IMR-90 (cell line): ENCODE data around the gene CCNE1. TPM values are rescaled to one million over a fixed set of nuclear protein-coding genes. Genes with fewer than 3 reads are reported as not detected.

Experiments used
- ATAC-seq: fragments of 200-7000 bp; cut with Tn5 transposase; 2 replicates; pipeline ENCODE4 v1.9.1; 2020; ENCODE audit warnings: low read depth, mild to moderate bottlenecking, moderate library complexity
- BruUV-seq: library from RNA; stranded (reverse); fragments of 400-500 nt; replicated peaks from 2 replicates; lab custom pipeline; 2021; lab: Mats Ljungman, UMichigan
- CTCF ChIA-PET: fragments of 300-600 bp; formaldehyde crosslinking; extraction: SDS; loops from one replicate; lab custom pipeline; 2021; ENCODE audit warnings: antibody characterized with exemption; lab: Yijun Ruan, JAX
- POLR2A ChIA-PET: fragments of 300-600 bp; sonication (Branson Sonifier 250); formaldehyde crosslinking; loops from one replicate; lab custom pipeline; 2022; ENCODE audit warnings: antibody characterized with exemption; ENCODE audit not compliant: unreplicated experiment; lab: Charles Lee
- DNase-seq: peaks from one replicate; pipeline ENCODE4 v3.0.0; 2013
- H2AFZ ChIP-seq: replicated peaks from 2 replicates; pipeline ENCODE3; 2013; ENCODE audit warnings: low read length, mild to moderate bottlenecking; ENCODE audit not compliant: poor library complexity
- H2AK5ac ChIP-seq: 2 replicates; pipeline ENCODE4 v1.6.1; 2013; ENCODE audit warnings: low read depth, low read length, inconsistent platforms
- H2AK9ac ChIP-seq: replicated peaks from 2 replicates; pipeline ENCODE3; 2013; ENCODE audit warnings: mild to moderate bottlenecking, low read depth, low read length, moderate library complexity; ENCODE audit not compliant: poor library complexity
- H2BK120ac ChIP-seq: 2 replicates; pipeline ENCODE4 v1.6.1; 2013; ENCODE audit warnings: low read depth, low read length, inconsistent platforms
- H2BK15ac ChIP-seq: 3 replicates; pipeline ENCODE4 v1.6.1; 2013; ENCODE audit warnings: low read depth, low read length, inconsistent platforms
- H2BK20ac ChIP-seq: 2 replicates; pipeline ENCODE4 v1.6.1; 2013; ENCODE audit warnings: low read depth, mild to moderate bottlenecking, inconsistent platforms, low read length, moderate library complexity
- H2BK5ac ChIP-seq: 2 replicates; pipeline ENCODE4 v1.6.1; 2013; ENCODE audit warnings: mild to moderate bottlenecking, low read depth, low read length, inconsistent platforms; ENCODE audit not compliant: poor library complexity, severe bottlenecking
- H3K14ac ChIP-seq: replicated peaks from 2 replicates; pipeline ENCODE4 v1.6.1; 2013; ENCODE audit warnings: low read depth, low read length, inconsistent platforms
- H3K18ac ChIP-seq: 2 replicates; pipeline ENCODE4 v1.6.1; 2013; ENCODE audit warnings: low read depth, low read length, control low read depth
- H3K23ac ChIP-seq: 2 replicates; pipeline ENCODE4 v1.6.1; 2013; ENCODE audit warnings: low read depth, low read length, inconsistent platforms
- H3K27ac ChIP-seq: 2 replicates; pipeline ENCODE4 v1.5.1; 2013; ENCODE audit warnings: mild to moderate bottlenecking, control low read depth, low read length; ENCODE audit not compliant: insufficient read depth
- H3K27me3 ChIP-seq: 2 replicates; pipeline ENCODE4 v1.6.1; 2013; ENCODE audit warnings: low read length; ENCODE audit not compliant: control insufficient read depth, insufficient read depth
- H3K36me3 ChIP-seq: 2 replicates; pipeline ENCODE4 v1.6.1; 2013; ENCODE audit warnings: low read length, mixed read lengths; ENCODE audit not compliant: control insufficient read depth, insufficient read depth
- H3K4ac ChIP-seq: 2 replicates; pipeline ENCODE4 v1.6.1; 2013; ENCODE audit warnings: low read depth, low read length, inconsistent platforms
- H3K4me1 ChIP-seq: 2 replicates; pipeline ENCODE4 v1.6.1; 2013; ENCODE audit warnings: low read length, mixed read lengths; ENCODE audit not compliant: control insufficient read depth, insufficient read depth
- H3K4me2 ChIP-seq: 2 replicates; pipeline ENCODE4 v1.6.1; 2013; ENCODE audit warnings: low read depth, mild to moderate bottlenecking, control low read depth, low read length, moderate library complexity
- H3K4me3 ChIP-seq: 2 replicates; pipeline ENCODE4 v1.5.1; 2013; ENCODE audit warnings: low read depth, mild to moderate bottlenecking, control low read depth, low read length, moderate library complexity; ENCODE audit not compliant: insufficient read depth
- H3K56ac ChIP-seq: 2 replicates; pipeline ENCODE4 v1.6.1; 2013; ENCODE audit warnings: low read length, inconsistent platforms; ENCODE audit not compliant: insufficient read depth; ENCODE audit errors: extremely low read depth
- H3K79me1 ChIP-seq, 2 experiments: 2 replicates each; pipeline ENCODE4 v1.6.1; 2013; ENCODE audit warnings: low read length in 2 of 2, inconsistent platforms in 1 of 2, low read depth in 1 of 2
- H3K9ac ChIP-seq: 2 replicates; pipeline ENCODE4 v1.6.1; 2013; ENCODE audit warnings: low read depth, low read length, control low read depth
- H3K9me1 ChIP-seq: 2 replicates; pipeline ENCODE4 v1.6.1; 2013; ENCODE audit warnings: low read length, inconsistent platforms; ENCODE audit not compliant: insufficient read depth
- H3K9me3 ChIP-seq: 2 replicates; pipeline ENCODE4 v1.6.1; 2013; ENCODE audit warnings: low read length; ENCODE audit not compliant: control insufficient read depth, insufficient read depth
- H4K20me1 ChIP-seq: 2 replicates; pipeline ENCODE4 v1.6.1; 2013; ENCODE audit warnings: low read length, inconsistent platforms; ENCODE audit not compliant: insufficient read depth
- H4K5ac ChIP-seq: 2 replicates; pipeline ENCODE4 v1.6.1; 2013; ENCODE audit warnings: mild to moderate bottlenecking, low read depth, low read length, control low read depth
- H4K8ac ChIP-seq, 2 experiments: 2 replicates each; pipeline ENCODE4 v1.6.1; 2013; ENCODE audit warnings: low read depth in 2 of 2, low read length in 2 of 2, control low read depth in 1 of 2, inconsistent platforms in 1 of 2
- H4K91ac ChIP-seq: 2 replicates; pipeline ENCODE4 v1.6.1; 2013; ENCODE audit warnings: low read depth, low read length, inconsistent platforms; ENCODE audit not compliant: insufficient read depth
- BHLHE40 ChIP-seq: fragments of 150-350 bp; IDR thresholded peaks from 2 replicates; pipeline ENCODE4 v1.6.1; 2016; ENCODE audit warnings: mild to moderate bottlenecking, low read depth, low read length
- CHD1 ChIP-seq: IDR thresholded peaks from 2 replicates; pipeline ENCODE4 v1.6.1; 2012; ENCODE audit warnings: low read depth, low read length, improper control_type of control experiment
- ELK1 ChIP-seq: fragments of 150-350 bp; IDR thresholded peaks from 2 replicates; pipeline ENCODE4 v1.6.1; 2016; ENCODE audit warnings: low read depth, mild to moderate bottlenecking, low read length, moderate library complexity, borderline replicate concordance
- MAZ ChIP-seq: IDR thresholded peaks from 2 replicates; pipeline ENCODE4 v1.6.1; 2012; ENCODE audit warnings: low read depth, mild to moderate bottlenecking, low read length, improper control_type of control experiment, moderate library complexity, borderline replicate concordance
- NFE2L2 ChIP-seq: fragments of 150-350 bp; IDR thresholded peaks from 2 replicates; pipeline ENCODE4 v1.6.1; 2016; ENCODE audit warnings: low read depth, mild to moderate bottlenecking, low read length
- RFX5 ChIP-seq: IDR thresholded peaks from 2 replicates; pipeline ENCODE4 v1.8.0; 2012; ENCODE audit warnings: low read depth, mild to moderate bottlenecking, low read length, moderate library complexity
- SMC3 ChIP-seq: fragments of 150-350 bp; IDR thresholded peaks from 2 replicates; pipeline ENCODE4 v1.6.1; 2016; ENCODE audit warnings: low read depth, mild to moderate bottlenecking, antibody characterized with exemption, low read length, moderate library complexity
- WGBS, 2 experiments: methylation state at CpG; one replicate each; pipeline versions ENCODE4 v1.1.5 to v1.1.7; 2013; ENCODE audit warnings: missing lambda C conversion rate in 2 of 2; ENCODE audit not compliant: insufficient read length in 1 of 2; ENCODE audit errors: extremely low coverage in 2 of 2; 5-methylcytosine and 5-hydroxymethylcytosine counted together
- dilution Hi-C: fragments of 300-500 bp; cut with HindIII; formaldehyde crosslinking; loops from one replicate; pipeline ENCODE4 v1.14.3; 2018; ENCODE audit warnings: low sequenced_read_pairs; ENCODE audit not compliant: unreplicated experiment
- in situ Hi-C: fragments of 300-500 bp; cut with MboI; formaldehyde crosslinking; loops from 3 replicates; pipeline ENCODE4 v1.14.3; 2019; ENCODE audit warnings: low sequenced_read_pairs, inconsistent platforms, mixed read lengths
- intact Hi-C: fragments of 100-400 bp; cut with micrococcal nuclease; formaldehyde crosslinking; loops from 2 replicates; pipeline ENCODE4 v1.10.0; 2022
- polyA plus RNA-seq, 3 experiments: library from polyadenylated mRNA; depleted of rRNA; stranded (reverse); fragments of >200 nt; gene quantifications; 2 replicates each; pipeline ENCODE4 v1.2.3, GENCODE V29; 2012; ENCODE audit warnings: low replicate concordance in 1 of 3
- total RNA-seq: library from RNA; depleted of rRNA; stranded (reverse); fragments of >200 nt; gene quantifications from 2 replicates; pipeline ENCODE4 v1.2.3, GENCODE V29; 2012

CCNE1 gene
- total and polyA plus RNA-seq, 2 of the 4 experiments (the other 2 are of a cell fraction) = 6.8 to 7.0 TPM

- TF ChIP-seq ELK1 (no peak), CHD1 (no peak)
Measured at GRCh38 chr19:29772696-29773095, 39.1 kb upstream of the CCNE1 start (continued).

DNA sequence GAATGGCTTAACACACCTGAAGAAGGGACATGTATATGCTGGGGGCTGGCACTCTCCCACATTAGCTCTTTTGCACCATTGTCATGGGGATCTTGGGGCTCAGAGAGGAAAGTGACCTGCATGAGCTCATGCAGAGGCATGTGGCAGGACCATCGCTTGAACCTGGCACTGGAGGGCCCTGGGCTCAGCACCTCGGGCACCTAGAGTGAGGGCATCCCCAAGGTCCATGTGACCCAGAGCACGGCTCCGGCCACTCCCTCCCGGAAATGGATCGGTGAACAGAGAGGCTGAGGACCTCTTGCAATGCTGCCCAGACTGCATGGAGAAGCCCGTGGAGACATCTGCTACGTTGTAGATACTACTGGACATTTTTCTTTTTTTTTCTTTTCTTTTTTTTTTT, 38.6 kb upstream of the CCNE1 start:
- H3K27ac ChIP-seq = no peak overlapping the region
- H3K4me3 ChIP-seq = no peak overlapping the region
- in situ Hi-C loops = loop anchor here (5.0 to 10.0 kb wide), 2 partner anchors 99 to 882 kb away; no protein-coding TSS in a partner anchor
- H3K9me1 ChIP-seq = no peaks in the 10 kb centered on the region
- H4K91ac ChIP-seq = no peak overlapping the region
- no peaks in the 10 kb centered on the region for H3K9me3 ChIP-seq
- H3K4me2 ChIP-seq = no peak overlapping the region
- H2BK20ac ChIP-seq = no peak overlapping the region
- H3K18ac ChIP-seq = no peak overlapping the region
- WGBS, 2 experiments = no CpG with 5 or more reads among the region's 8 CpGs
- no peaks in the 10 kb centered on the region for H3K36me3 ChIP-seq
- no peak overlapping the region for H3K9ac ChIP-seq
- no peak overlapping the region for H3K14ac ChIP-seq
- H3K79me1 ChIP-seq = no peaks in the 10 kb centered on the region
- no peak for ATAC-seq
- ChIA-PET POLR2A (no interaction called here), CTCF (no interaction called here)
- H2BK15ac ChIP-seq = no peak overlapping the region
- no peak overlapping the region for H2AK9ac ChIP-seq
- no peak overlapping the region for H2BK120ac ChIP-seq
- dilution Hi-C loops = no loop called here
- H2BK5ac ChIP-seq = no peak overlapping the region
- DNase-seq = no peak
- intact Hi-C loops = no loop called here
- no peak overlapping the region for H2AFZ ChIP-seq
- H3K56ac ChIP-seq = no peak overlapping the region
- H3K27me3 ChIP-seq = peaks cover 2% of the 10 kb centered on the region; the same call in 1 of the 2 replicates
- no TSS peak for BruUV-seq
- H3K4me1 ChIP-seq = no peaks in the 10 kb centered on the region; the same call in 1 of the 2 replicates
- no peak for TF ChIP-seq BHLHE40
- TF ChIP-seq NFE2L2 = no peak
- TF ChIP-seq SMC3 = no peak
- no peak for TF ChIP-seq RFX5
- no peak for TF ChIP-seq ELK1
- TF ChIP-seq MAZ = no peak
- H4K8ac ChIP-seq = no peak overlapping the region
- H4K5ac ChIP-seq = no peak overlapping the region
- no peak overlapping the region for H3K4ac ChIP-seq
- H2AK5ac ChIP-seq = no peak overlapping the region
- H4K20me1 ChIP-seq = no peaks in the 10 kb centered on the region
- no peak overlapping the region for H3K23ac ChIP-seq
